Erythroblast (primary cell): ENCODE results near the gene TMEM212.

ENCODE experiments used
- GATA1 ChIP-seq: IDR thresholded peaks from 2 replicates; pipeline ENCODE4 v1.6.1; 2011; ENCODE audit warnings: low read depth, mild to moderate bottlenecking, control low read depth, low read length, moderate library complexity
- POLR2A ChIP-seq: IDR thresholded peaks from 2 replicates; pipeline ENCODE4 v1.6.1; 2011; ENCODE audit warnings: mild to moderate bottlenecking, low read length

DNA sequence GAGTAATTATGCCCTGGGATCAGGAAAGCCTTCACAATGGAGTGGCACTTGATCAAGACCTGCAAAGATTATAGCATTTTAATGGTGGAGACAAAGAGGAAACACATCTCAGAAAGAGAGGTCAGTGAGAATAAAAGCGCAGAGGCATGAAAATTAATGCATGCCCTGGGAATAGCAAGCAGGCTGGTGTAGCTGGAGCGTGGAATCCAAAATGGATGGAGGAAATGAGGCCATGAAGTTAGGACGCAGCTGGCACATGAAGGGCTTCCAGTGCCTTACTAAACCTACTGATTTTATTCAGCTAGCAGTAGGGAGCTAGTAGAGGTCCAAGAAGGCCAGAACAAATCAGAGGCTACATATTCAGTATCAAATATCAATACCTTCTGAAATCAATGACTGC, 38.1 kb downstream of the TMEM212 start:
- TF ChIP-seq POLR2A (no peak), GATA1 (no peak)
